GM13977 (cell line): Measurements from ENCODE around the gene RUFY4.

Source experiments
- DNase-seq: peaks from one replicate; pipeline ENCODE4 v3.0.0; 2012; ENCODE audit warnings: low spot score
- in situ Hi-C: fragments of 300-500 bp; cut with MboI; formaldehyde crosslinking; loops from one replicate; pipeline ENCODE4 v1.12.0; 2022; ENCODE audit warnings: low sequenced_read_pairs, low pct_unique_long_range_greater_than_20kb, mixed read lengths, inconsistent platforms; ENCODE audit not compliant: unreplicated experiment
- TF ChIP-seq, protein P1 (sequence below): IDR thresholded peaks from 2 replicates; pipeline ENCODE4 v1.5.1; 2012; ENCODE audit warnings: mild to moderate bottlenecking, control low read depth; ENCODE audit not compliant: insufficient read depth; ENCODE audit errors: extremely low read depth, missing control alignments

RUFY4 gene

DNA sequence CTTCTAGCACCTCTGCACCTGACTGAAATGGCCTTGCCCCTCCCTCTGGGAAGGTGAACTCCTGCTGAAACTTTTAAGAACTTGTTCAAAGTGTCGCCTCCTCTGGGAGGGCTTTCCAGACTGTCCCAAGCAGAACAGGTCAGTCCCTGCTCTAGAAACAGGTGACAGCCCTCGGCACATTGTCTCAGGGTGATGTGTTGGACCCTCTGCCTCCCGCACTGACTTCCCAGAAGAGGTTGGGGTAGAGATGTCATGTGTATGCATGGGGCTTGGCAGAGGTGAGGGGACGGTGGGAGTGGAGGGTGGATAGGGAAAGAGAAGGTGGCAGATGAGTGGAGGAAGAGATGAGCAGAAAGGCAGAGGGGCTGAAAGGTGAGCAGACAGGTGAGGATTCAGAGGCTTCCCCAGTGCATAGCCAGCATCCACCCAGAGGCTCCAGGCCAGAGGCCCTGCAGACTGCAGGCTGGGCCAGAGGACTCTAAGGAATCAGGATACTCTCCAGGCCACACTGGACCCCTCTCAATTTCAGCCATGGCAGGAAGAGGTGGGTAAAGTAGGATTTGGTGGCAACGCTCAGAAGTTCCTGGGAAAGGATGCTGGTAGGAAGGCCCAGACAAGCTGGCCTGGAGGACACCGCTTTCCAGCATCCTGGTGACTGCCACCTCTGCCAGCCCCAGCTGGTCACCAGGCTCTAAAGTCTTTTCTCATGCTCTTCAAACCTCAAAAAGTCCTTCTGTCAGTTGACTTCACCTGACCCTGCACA lies 41.4 kb upstream of the RUFY4 start:
- TF ChIP-seq, protein P1, sequence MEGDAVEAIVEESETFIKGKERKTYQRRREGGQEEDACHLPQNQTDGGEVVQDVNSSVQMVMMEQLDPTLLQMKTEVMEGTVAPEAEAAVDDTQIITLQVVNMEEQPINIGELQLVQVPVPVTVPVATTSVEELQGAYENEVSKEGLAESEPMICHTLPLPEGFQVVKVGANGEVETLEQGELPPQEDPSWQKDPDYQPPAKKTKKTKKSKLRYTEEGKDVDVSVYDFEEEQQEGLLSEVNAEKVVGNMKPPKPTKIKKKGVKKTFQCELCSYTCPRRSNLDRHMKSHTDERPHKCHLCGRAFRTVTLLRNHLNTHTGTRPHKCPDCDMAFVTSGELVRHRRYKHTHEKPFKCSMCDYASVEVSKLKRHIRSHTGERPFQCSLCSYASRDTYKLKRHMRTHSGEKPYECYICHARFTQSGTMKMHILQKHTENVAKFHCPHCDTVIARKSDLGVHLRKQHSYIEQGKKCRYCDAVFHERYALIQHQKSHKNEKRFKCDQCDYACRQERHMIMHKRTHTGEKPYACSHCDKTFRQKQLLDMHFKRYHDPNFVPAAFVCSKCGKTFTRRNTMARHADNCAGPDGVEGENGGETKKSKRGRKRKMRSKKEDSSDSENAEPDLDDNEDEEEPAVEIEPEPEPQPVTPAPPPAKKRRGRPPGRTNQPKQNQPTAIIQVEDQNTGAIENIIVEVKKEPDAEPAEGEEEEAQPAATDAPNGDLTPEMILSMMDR, result no peak
- DNase-seq, result no peak
- in situ Hi-C loops, result no loop called here

DNA sequence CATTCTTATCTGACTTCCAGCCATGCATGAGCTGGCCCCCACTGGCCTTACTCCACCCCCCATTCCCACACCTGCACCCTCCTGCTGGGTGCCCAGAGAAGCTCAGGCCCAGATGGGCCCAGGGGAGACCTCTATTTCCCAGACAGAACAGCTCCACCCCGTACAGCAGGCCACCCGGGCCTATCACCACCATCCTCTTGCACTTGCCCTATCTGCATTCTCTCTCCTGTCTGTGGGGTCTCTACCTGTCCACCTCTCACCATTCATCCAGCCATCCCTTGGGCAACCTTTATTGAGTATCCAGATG lies 40.9 kb upstream of the RUFY4 start:
- DNase-seq, result no peak
- TF ChIP-seq, protein P1, result no peak
- in situ Hi-C loops, result no loop called here

DNA sequence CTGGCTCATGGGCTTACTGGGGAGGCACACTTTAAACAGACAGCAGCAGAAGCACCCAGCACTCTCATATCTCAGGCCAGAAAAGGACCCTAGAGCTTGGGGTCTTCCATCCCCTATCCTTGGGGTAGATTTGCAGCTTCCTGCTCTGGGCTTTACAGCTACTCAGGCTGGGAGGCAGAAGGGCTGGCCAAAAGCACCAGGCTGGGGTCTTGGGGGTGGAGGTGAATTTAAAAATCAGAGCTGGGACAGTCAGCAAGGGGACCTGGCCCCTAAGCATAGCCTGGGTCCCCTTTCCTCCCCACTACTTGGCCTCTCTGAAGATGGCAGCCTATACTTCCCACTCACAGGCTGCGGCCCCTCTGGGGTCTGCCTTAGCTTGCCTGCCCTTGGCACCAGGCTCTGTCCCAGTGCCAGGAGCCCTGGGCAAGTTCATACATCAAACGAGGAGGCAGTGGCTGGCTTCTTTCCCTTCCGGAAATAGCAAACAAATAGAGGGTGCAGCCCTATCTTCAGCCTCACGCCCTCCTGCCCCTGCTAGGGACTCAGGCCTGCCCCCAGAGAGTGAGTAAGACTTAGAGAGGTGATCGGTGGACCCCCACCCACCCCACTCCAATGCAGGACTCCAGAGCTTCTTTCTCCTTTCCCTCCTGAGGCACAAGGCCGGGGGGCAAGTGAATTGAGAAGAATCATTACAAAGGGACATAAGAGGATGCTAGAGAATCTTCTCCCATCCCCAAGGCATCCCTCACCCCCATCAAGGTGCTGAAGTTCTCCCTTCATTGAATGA lies 40.3 kb upstream of the RUFY4 start:
- no peak for DNase-seq
- in situ Hi-C loops, result no loop called here
- TF ChIP-seq, protein P1, result no peak

DNA sequence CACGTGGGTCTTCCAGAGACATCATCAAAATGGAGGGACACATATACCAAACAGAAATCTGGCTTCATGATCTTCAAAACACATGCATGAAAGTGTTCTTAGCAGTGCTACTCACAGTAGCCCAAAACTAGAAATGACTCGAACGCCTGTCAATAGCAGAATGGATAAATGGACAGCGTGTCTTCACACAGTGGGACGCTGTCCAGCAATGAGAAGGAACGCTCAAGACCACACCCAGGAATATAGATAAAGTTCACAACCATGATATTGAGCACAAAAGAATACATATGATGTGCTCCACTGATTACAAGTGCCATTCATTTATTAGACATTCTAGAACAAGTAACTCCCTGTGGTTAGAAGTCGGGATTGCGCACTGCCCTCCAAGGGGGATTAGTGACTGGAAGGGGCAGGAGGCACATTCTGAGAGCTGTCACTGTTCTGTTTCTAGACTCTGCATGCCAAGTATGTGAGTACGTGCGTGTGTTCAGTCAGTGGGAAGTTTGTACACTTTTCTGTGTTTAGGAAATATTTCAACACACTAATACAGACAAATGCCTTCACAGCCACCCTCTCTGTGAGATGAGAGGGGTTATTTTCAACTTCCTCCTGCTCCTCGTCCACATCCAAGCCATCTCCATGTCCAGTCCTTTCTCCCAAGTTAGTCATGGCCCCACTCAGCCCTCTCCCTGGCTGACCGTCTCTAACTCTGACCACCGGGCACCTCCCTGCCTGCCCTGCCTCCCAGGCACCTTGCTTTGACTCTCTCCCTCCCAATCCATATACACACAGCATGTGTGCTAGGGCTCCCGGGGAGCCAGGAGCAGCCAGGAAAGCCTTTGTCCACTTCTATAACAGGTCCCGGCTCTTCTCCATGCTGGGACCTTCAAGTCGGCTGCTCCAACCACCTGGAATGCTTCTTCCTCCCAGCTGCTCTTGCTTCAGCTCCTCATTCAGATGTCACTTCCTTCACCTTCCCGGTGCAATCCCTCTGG lies 39.4 kb upstream of the RUFY4 start:
- peak; percentile 8 for DNase-seq
- in situ Hi-C loops, result no loop called here

GRCh38 chr2:218030409-218031195 lies 38.5 kb upstream of the RUFY4 start:
- peak; percentile 6 for DNase-seq

More for the DNA sequence above, 39.4 kb upstream of the RUFY4 start:
- TF ChIP-seq, protein P1, result no peak

More at GRCh38 chr2:218030409-218031195, 38.5 kb upstream of the RUFY4 start:
- TF ChIP-seq, protein P1, result no peak
- in situ Hi-C loops, result no loop called here
